K562 (cell line): Measurements from ENCODE around the gene GRIA4. TPM values are rescaled to one million over a fixed set of nuclear protein-coding genes. Genes with fewer than 3 reads are reported as not detected.

Experiments
- ATAC-seq: fragments of 200-7000 bp; cut with Tn5 transposase; 3 replicates; pipeline ENCODE4 v1.9.1; 2020; ENCODE audit warnings: moderate library complexity
- BruUV-seq: library from RNA; stranded (reverse); fragments of 400-500 nt; replicated peaks from 2 replicates; lab custom pipeline; 2021; lab: Mats Ljungman, UMichigan
- CTCF ChIA-PET: fragments of 300-600 bp; formaldehyde crosslinking; extraction: SDS; loops from one replicate; lab custom pipeline; 2021; ENCODE audit warnings: low intra/inter-chr PET ratio; lab: Yijun Ruan, JAX
- POLR2A ChIA-PET: fragments of 300-600, 350-650 bp; sonication (Branson Sonifier 250); formaldehyde crosslinking; extraction: SDS; loops from one replicate; lab custom pipeline; 2021; ENCODE audit warnings: antibody characterized with exemption, inconsistent platforms; lab: Yijun Ruan, JAX
- DNase-seq, 4 experiments: peaks; one replicate each; pipeline versions ENCODE4 v3.0.0 to v3.0.0-alpha.2; 2011 to 2018; ENCODE audit warnings: low spot score in 3 of 4, mixed read lengths in 3 of 4; ENCODE audit errors: extremely low read depth in 1 of 4
- FAIRE-seq: peaks from 2 replicates; lab custom pipeline; 2011; peaks lifted over from hg19 to GRCh38; lab: Jason Lieb, UNC
- H2AFZ ChIP-seq: 2 replicates; pipeline ENCODE4 v1.6.0; 2011; ENCODE audit warnings: low read depth, low read length, control low read depth, inconsistent platforms
- H3K27ac ChIP-seq: fragments of 200-600 bp; 3 replicates; pipeline ENCODE4 v1.8.0; 2011; ENCODE audit warnings: low read depth, mild to moderate bottlenecking, control low read depth, inconsistent platforms, low read length, moderate library complexity, mixed read lengths; ENCODE audit errors: extremely low read depth
- H3K27me3 ChIP-seq, 2 experiments: fragments of 300-600 bp in 1 of 2; 2 replicates in 1 of 2; 3 replicates in 1 of 2; pipeline versions ENCODE4 v1.6.0 to v1.8.0; 2011; ENCODE audit warnings: inconsistent platforms in 2 of 2, low read length in 2 of 2, mild to moderate bottlenecking in 1 of 2, mixed read lengths in 1 of 2, moderate library complexity in 1 of 2; ENCODE audit not compliant: control insufficient read depth in 2 of 2, insufficient read depth in 2 of 2
- H3K36me3 ChIP-seq: fragments of 300-600 bp; 3 replicates; pipeline ENCODE4 v1.8.0; 2011; ENCODE audit warnings: mild to moderate bottlenecking, low read length, inconsistent platforms; ENCODE audit not compliant: control insufficient read depth, insufficient read depth
- H3K4me1 ChIP-seq, 2 experiments: fragments of 200-600 bp in 1 of 2; replicated peaks in 1 of 2; 2 replicates in 1 of 2; 3 replicates in 1 of 2; pipeline versions ENCODE4 v1.5.1 to v1.8.0; 2011; ENCODE audit warnings: inconsistent platforms in 2 of 2, low read length in 2 of 2, mild to moderate bottlenecking in 1 of 2, mixed read lengths in 1 of 2, moderate library complexity in 1 of 2; ENCODE audit not compliant: control insufficient read depth in 2 of 2, insufficient read depth in 2 of 2
- H3K4me2 ChIP-seq: 2 replicates; pipeline ENCODE4 v1.6.1; 2011; ENCODE audit warnings: low read length, control low read depth, inconsistent platforms, mixed read lengths; ENCODE audit not compliant: insufficient read depth
- H3K4me3 ChIP-seq: fragments of 200-600 bp; sonication (generic), shearing (Covaris generic); 2 replicates; pipeline ENCODE4 v1.5.1; 2016; ENCODE audit warnings: control low read depth, inconsistent platforms
- H3K79me2 ChIP-seq: fragments of 200-600 bp; 3 replicates; pipeline ENCODE4 v1.8.0; 2011; ENCODE audit warnings: low read length, inconsistent platforms; ENCODE audit not compliant: control insufficient read depth, insufficient read depth
- H3K9ac ChIP-seq, 2 experiments: 2 replicates each; pipeline versions ENCODE4 v1.6.0 to v1.6.1; 2011; ENCODE audit warnings: low read depth in 2 of 2, low read length in 2 of 2, control low read depth in 1 of 2, inconsistent platforms in 1 of 2, mild to moderate bottlenecking in 1 of 2, mixed read lengths in 1 of 2; ENCODE audit not compliant: insufficient read depth in 1 of 2
- H3K9me1 ChIP-seq: one replicate; pipeline ENCODE4 v1.6.0; 2011; ENCODE audit warnings: inconsistent platforms, mild to moderate bottlenecking, low read length, moderate library complexity; ENCODE audit not compliant: control insufficient read depth, insufficient read depth
- H3K9me3 ChIP-seq: replicated peaks from 2 replicates; pipeline ENCODE4 v1.5.1; 2011; ENCODE audit warnings: low read depth, low read length, inconsistent platforms; ENCODE audit not compliant: control insufficient read depth, insufficient read depth
- H4K20me1 ChIP-seq: replicated peaks from 2 replicates; pipeline ENCODE4 v1.6.1; 2011; ENCODE audit warnings: low read length, inconsistent platforms, mixed read lengths; ENCODE audit not compliant: control insufficient read depth, insufficient read depth
- BRD4 ChIP-seq: fragments of 200-600 bp; sonication (generic); IDR thresholded peaks from 2 replicates; pipeline ENCODE4 v1.6.1; 2017; ENCODE audit warnings: inconsistent platforms
- CBFB ChIP-seq: sonication (generic); formaldehyde crosslinking; IDR thresholded peaks from 2 replicates; pipeline ENCODE4 v1.4.0; 2020; ENCODE audit warnings: mild to moderate bottlenecking, missing genetic modification reagents
- IRF2 ChIP-seq: sonication (generic); formaldehyde crosslinking; IDR thresholded peaks from 2 replicates; pipeline ENCODE4 v1.8.1; 2022; ENCODE audit warnings: mild to moderate bottlenecking, missing genetic modification reagents
- ZFP30 ChIP-seq: fragments of 250-450 bp; sonication (Bioruptor Pico); IDR thresholded peaks from 2 replicates; pipeline ENCODE4 v1.8.0; 2022; ENCODE audit warnings: moderate library complexity, mild to moderate bottlenecking, inconsistent platforms, borderline replicate concordance
- WGBS: fragments of 100-300 bp; shearing (Covaris generic); methylation state at CpG from one replicate; pipeline ENCODE4 v1.1.6; 2016; ENCODE audit warnings: low coverage, mixed read lengths; ENCODE audit not compliant: insufficient coverage; ENCODE audit errors: missing lambda C conversion rate; 5-methylcytosine and 5-hydroxymethylcytosine counted together
- in situ Hi-C: fragments of 300-500 bp; cut with MboI; formaldehyde crosslinking; loops from 4 replicates; pipeline ENCODE4 v1.15.0; 2018; ENCODE audit warnings: inconsistent platforms, mixed read lengths
- intact Hi-C: fragments of 100-400 bp; cut with micrococcal nuclease; formaldehyde crosslinking; loops from 2 replicates; pipeline ENCODE4 v1.14.2; 2022
- polyA plus RNA-seq, 8 experiments: library from polyadenylated mRNA; depleted of rRNA in 4 of 8; stranded (reverse) in 5 of 8; unstranded in 3 of 8; fragments of >200 nt; fragmentation: Nextera tagmentation in 2 of 8; fragmentation: Illumina TruSeq in 1 of 8; extraction: Ambion mirVana in 2 of 8; extraction: Trizol in 1 of 8; gene quantifications; 2 replicates each; pipeline versions ENCODE4 v1.2.1 to v1.2.3, GENCODE V29; 2011 to 2014; ENCODE audit warnings: inconsistent platforms in 1 of 8, missing spikeins in 1 of 8
- total RNA-seq, 7 experiments: library from RNA; depleted of rRNA in 6 of 7; stranded (reverse); fragments of >200 nt in 6 of 7; fragmentation: Illumina TruSeq in 2 of 7; extraction: Trizol in 2 of 7; gene quantifications; 2 replicates each; pipeline versions ENCODE4 v1.2.1 to v1.2.3, GENCODE V29; 2011 to 2021; ENCODE audit warnings: low replicate concordance in 1 of 7
- TF ChIP-seq, protein P1 (sequence below): fragments of 450-650 bp; IDR thresholded peaks from 2 replicates; pipeline ENCODE4 v1.6.1; 2017; ENCODE audit warnings: antibody characterized with exemption
- TF ChIP-seq, protein P2 (sequence below): fragments of 150-350 bp; conservative IDR thresholded peaks from 2 replicates; pipeline ENCODE4 v1.6.1; 2014; ENCODE audit warnings: low read length
- TF ChIP-seq, protein P3 (sequence below), 2 experiments: fragments of 450-650 bp in 1 of 2; sonication (generic) in 1 of 2; formaldehyde crosslinking in 1 of 2; IDR thresholded peaks; 2 replicates each; pipeline versions ENCODE4 v1.7.1 to v1.9.0; 2016 to 2022; ENCODE audit warnings: inconsistent platforms in 1 of 2, mild to moderate bottlenecking in 1 of 2, missing genetic modification reagents in 1 of 2

The GRIA4 gene
- total and polyA plus RNA-seq, 9 of the 15 experiments (the other 6 are each of a cell fraction or from before 2014, with no cell fraction given), result not detected

DNA sequence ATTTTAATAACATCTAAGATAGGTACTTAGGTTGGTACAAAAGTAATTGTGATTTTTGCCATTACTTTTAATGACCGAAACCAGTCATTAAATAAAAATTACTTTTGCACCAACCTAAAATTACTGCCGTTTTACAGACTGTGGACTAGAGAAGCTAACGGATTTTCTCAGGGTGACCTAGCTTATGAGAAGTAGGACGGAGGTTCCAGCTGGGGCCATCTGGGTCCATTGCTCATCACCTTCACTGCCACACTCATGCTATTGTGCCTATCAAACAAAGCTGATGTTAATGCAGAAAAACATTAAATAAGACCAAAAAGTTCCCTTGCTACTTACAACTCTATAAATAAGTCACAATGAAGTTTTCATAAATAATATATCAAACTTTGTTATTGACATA is 38.9 kb downstream of the GRIA4 start (continued):
- TF ChIP-seq, protein P1, sequence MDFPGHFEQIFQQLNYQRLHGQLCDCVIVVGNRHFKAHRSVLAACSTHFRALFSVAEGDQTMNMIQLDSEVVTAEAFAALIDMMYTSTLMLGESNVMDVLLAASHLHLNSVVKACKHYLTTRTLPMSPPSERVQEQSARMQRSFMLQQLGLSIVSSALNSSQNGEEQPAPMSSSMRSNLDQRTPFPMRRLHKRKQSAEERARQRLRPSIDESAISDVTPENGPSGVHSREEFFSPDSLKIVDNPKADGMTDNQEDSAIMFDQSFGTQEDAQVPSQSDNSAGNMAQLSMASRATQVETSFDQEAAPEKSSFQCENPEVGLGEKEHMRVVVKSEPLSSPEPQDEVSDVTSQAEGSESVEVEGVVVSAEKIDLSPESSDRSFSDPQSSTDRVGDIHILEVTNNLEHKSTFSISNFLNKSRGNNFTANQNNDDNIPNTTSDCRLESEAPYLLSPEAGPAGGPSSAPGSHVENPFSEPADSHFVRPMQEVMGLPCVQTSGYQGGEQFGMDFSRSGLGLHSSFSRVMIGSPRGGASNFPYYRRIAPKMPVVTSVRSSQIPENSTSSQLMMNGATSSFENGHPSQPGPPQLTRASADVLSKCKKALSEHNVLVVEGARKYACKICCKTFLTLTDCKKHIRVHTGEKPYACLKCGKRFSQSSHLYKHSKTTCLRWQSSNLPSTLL, result no peak
- TF ChIP-seq, protein P2, sequence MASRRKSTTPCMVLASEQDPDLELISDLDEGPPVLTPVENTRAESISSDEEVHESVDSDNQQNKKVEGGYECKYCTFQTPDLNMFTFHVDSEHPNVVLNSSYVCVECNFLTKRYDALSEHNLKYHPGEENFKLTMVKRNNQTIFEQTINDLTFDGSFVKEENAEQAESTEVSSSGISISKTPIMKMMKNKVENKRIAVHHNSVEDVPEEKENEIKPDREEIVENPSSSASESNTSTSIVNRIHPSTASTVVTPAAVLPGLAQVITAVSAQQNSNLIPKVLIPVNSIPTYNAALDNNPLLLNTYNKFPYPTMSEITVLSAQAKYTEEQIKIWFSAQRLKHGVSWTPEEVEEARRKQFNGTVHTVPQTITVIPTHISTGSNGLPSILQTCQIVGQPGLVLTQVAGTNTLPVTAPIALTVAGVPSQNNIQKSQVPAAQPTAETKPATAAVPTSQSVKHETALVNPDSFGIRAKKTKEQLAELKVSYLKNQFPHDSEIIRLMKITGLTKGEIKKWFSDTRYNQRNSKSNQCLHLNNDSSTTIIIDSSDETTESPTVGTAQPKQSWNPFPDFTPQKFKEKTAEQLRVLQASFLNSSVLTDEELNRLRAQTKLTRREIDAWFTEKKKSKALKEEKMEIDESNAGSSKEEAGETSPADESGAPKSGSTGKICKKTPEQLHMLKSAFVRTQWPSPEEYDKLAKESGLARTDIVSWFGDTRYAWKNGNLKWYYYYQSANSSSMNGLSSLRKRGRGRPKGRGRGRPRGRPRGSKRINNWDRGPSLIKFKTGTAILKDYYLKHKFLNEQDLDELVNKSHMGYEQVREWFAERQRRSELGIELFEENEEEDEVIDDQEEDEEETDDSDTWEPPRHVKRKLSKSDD, result no peak

DNA sequence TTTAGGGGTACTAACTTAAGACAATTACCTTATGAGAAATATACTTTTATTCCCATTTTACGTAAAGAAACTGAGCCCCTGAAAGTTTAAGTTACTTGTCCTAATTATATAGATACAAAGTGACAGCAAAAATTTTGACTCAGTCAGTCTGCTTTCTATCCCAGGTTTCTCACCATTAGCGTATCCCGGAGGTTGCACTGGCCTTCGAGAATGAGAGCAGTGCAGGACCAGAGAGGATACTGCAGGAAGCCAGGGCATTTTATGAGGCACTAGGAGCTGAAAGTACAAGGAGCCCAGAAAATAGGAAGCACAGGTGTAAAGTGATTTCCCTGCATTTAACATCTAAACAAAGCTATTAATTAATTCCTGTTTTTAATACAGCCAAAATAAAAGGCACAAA is 55.4 kb downstream of the GRIA4 start:
- WGBS, result 3% methylated on average over 4 of the region's 4 CpGs
- Histone ChIP-seq H4K20me1 (no peaks in the 10 kb centered on the region), H3K79me2 (no peaks in the 10 kb centered on the region), H3K4me2 (no peak overlapping the region), H3K9me3 (no peaks in the 10 kb centered on the region), H3K9me1 (no peaks in the 10 kb centered on the region), H3K27ac (no peak overlapping the region), H3K9ac (no peak overlapping the region), H3K36me3 (no peaks in the 10 kb centered on the region), H3K4me1 (no peaks in the 10 kb centered on the region), H3K4me3 (no peak overlapping the region), H2AFZ (no peak overlapping the region), H3K27me3 (no peaks in the 10 kb centered on the region)
- ChIA-PET POLR2A (no interaction called here), CTCF (no interaction called here)
- intact Hi-C loops, result no loop called here
- ATAC-seq (no peak), FAIRE-seq (no peak), DNase-seq (no peak)
- BruUV-seq, result no TSS peak
- in situ Hi-C loops, result no loop called here
- no peak for TF ChIP-seq BRD4
- TF ChIP-seq CBFB (CRISPR knock-in tag), result no peak
- no peak for TF ChIP-seq ZFP30 (CRISPR knock-in tag)
- TF ChIP-seq, protein P3, sequence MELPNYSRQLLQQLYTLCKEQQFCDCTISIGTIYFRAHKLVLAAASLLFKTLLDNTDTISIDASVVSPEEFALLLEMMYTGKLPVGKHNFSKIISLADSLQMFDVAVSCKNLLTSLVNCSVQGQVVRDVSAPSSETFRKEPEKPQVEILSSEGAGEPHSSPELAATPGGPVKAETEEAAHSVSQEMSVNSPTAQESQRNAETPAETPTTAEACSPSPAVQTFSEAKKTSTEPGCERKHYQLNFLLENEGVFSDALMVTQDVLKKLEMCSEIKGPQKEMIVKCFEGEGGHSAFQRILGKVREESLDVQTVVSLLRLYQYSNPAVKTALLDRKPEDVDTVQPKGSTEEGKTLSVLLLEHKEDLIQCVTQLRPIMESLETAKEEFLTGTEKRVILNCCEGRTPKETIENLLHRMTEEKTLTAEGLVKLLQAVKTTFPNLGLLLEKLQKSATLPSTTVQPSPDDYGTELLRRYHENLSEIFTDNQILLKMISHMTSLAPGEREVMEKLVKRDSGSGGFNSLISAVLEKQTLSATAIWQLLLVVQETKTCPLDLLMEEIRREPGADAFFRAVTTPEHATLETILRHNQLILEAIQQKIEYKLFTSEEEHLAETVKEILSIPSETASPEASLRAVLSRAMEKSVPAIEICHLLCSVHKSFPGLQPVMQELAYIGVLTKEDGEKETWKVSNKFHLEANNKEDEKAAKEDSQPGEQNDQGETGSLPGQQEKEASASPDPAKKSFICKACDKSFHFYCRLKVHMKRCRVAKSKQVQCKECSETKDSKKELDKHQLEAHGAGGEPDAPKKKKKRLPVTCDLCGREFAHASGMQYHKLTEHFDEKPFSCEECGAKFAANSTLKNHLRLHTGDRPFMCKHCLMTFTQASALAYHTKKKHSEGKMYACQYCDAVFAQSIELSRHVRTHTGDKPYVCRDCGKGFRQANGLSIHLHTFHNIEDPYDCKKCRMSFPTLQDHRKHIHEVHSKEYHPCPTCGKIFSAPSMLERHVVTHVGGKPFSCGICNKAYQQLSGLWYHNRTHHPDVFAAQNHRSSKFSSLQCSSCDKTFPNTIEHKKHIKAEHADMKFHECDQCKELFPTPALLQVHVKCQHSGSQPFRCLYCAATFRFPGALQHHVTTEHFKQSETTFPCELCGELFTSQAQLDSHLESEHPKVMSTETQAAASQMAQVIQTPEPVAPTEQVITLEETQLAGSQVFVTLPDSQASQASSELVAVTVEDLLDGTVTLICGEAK (IDR thresholded peaks at IDR 0.05), result no peak
- TF ChIP-seq, protein P3 (CRISPR knock-in tag; IDR thresholded peaks at IDR 0.05), result no peak
- no peak for TF ChIP-seq IRF2 (CRISPR knock-in tag)
